IPS DF 6.9 (cell line): ENCODE data around the gene STAB2.

Experiments used
- DNase-seq: peaks from one replicate; pipeline ENCODE4 v3.0.0-alpha.2; 2013; ENCODE audit warnings: low read depth, low spot score
- H3K27ac ChIP-seq: one replicate; pipeline ENCODE4 v1.5.1; 2013; ENCODE audit warnings: low read length, control low read depth
- H3K27me3 ChIP-seq: 2 replicates; pipeline ENCODE4 v1.6.1; 2013; ENCODE audit warnings: mild to moderate bottlenecking, low read length; ENCODE audit not compliant: control insufficient read depth, insufficient read depth
- H3K36me3 ChIP-seq: 2 replicates; pipeline ENCODE4 v1.6.1; 2013; ENCODE audit warnings: low read length; ENCODE audit not compliant: control insufficient read depth, insufficient read depth
- H3K4me1 ChIP-seq: 2 replicates; pipeline ENCODE4 v1.6.1; 2013; ENCODE audit warnings: low read length; ENCODE audit not compliant: control insufficient read depth, insufficient read depth
- H3K4me3 ChIP-seq: 2 replicates; pipeline ENCODE4 v1.5.1; 2013; ENCODE audit warnings: mild to moderate bottlenecking, low read length
- H3K9me3 ChIP-seq: 2 replicates; pipeline ENCODE4 v1.6.1; 2013; ENCODE audit warnings: low read length, inconsistent platforms; ENCODE audit not compliant: control insufficient read depth, insufficient read depth
- WGBS: extraction: QIAGEN DNeasy Blood & Tissue Kit; methylation state at CpG from one replicate; pipeline ENCODE4 v1.1.7; 2013; ENCODE audit warnings: mixed read lengths, missing lambda C conversion rate; ENCODE audit not compliant: insufficient read length, insufficient coverage; 5-methylcytosine and 5-hydroxymethylcytosine counted together

The STAB2 gene

GRCh38 chr12:103586132-103586531 is 941 bp upstream of the STAB2 start:
- Histone ChIP-seq H3K27ac (no peak overlapping the region), H3K27me3 (no peaks in the 10 kb centered on the region), H3K36me3 (no peaks in the 10 kb centered on the region), H3K4me3 (no peak overlapping the region), H3K4me1 (no peaks in the 10 kb centered on the region), H3K9me3 (no peaks in the 10 kb centered on the region)
- WGBS = no CpG with 5 or more reads among the region's 1 CpG
- no peak for DNase-seq

- no peaks in the 10 kb centered on the region for H3K27me3 ChIP-seq
- H3K9me3 ChIP-seq = no peaks in the 10 kb centered on the region
- no peaks in the 10 kb centered on the region for H3K36me3 ChIP-seq
- no peak overlapping the region for H3K4me3 ChIP-seq
- no peaks in the 10 kb centered on the region for H3K4me1 ChIP-seq
- no peak for DNase-seq
- no peak overlapping the region for H3K27ac ChIP-seq
These were observed 1.6 kb downstream of the STAB2 start for GRCh38 chr12:103588680-103589079.

DNA sequence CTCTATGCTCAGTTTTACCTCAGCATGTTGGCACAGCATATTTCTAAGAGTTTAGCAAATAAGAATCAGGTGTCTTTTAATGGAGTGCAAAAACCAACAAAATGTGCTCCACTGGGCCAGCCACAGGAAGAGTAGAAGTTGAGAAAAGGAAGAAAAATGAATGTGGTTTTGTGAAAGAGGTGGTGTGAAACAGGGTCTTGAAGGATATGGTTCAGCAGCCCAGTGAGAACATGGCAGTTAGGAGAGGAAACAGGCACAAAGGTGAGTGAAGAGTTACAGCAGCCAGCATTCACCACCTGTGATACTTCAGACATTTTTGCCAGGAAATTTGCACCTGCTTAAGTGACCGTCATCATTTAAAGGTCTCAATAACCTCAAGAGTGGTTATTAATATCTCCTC is 2.4 kb downstream of the STAB2 start:
- Histone ChIP-seq H3K27me3 (no peaks in the 10 kb centered on the region), H3K4me1 (no peaks in the 10 kb centered on the region), H3K36me3 (no peaks in the 10 kb centered on the region), H3K4me3 (no peak overlapping the region), H3K9me3 (no peaks in the 10 kb centered on the region), H3K27ac (no peak overlapping the region)
- no CpG with 5 or more reads among the region's 1 CpG for WGBS
- DNase-seq = no peak

DNA sequence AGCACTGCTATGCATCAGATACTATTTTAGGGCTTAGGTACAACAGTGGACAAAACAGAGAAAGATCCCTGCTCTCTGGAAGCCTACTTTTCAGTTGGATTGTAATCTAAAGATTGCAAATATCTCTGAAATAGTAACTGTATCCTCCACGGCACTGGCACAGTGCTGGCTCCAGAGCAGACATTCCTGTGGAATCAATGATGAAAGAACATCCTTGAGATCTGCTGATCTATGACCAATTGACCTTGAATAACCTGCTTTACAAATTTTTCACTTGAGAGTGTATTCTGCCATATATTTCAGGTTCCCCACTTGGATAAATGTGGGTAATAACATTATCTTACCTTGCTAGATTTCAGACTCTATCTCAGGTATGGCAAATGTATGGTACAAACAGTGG is 3.2 kb downstream of the STAB2 start:
- no peaks in the 10 kb centered on the region for H3K27me3 ChIP-seq
- no peaks in the 10 kb centered on the region for H3K36me3 ChIP-seq
- no peak overlapping the region for H3K27ac ChIP-seq
- H3K4me3 ChIP-seq = no peak overlapping the region
- WGBS = no CpG with 5 or more reads among the region's 1 CpG
- H3K9me3 ChIP-seq = no peaks in the 10 kb centered on the region
- DNase-seq = no peak
- no peaks in the 10 kb centered on the region for H3K4me1 ChIP-seq

GRCh38 chr12:103596981-103597380 is 9.9 kb downstream of the STAB2 start:
- Histone ChIP-seq H3K4me1 (no peaks in the 10 kb centered on the region), H3K4me3 (no peak overlapping the region), H3K27me3 (no peaks in the 10 kb centered on the region), H3K9me3 (no peaks in the 10 kb centered on the region), H3K27ac (no peak overlapping the region), H3K36me3 (no peaks in the 10 kb centered on the region)
- WGBS = no CpG with 5 or more reads among the region's 4 CpGs
- no peak for DNase-seq

- H3K4me1 ChIP-seq = no peaks in the 10 kb centered on the region
- DNase-seq = no peak
- no peak overlapping the region for H3K27ac ChIP-seq
- no peak overlapping the region for H3K4me3 ChIP-seq
- H3K27me3 ChIP-seq = no peaks in the 10 kb centered on the region
- H3K9me3 ChIP-seq = no peaks in the 10 kb centered on the region
- H3K36me3 ChIP-seq = no peaks in the 10 kb centered on the region
These were observed 12.2 kb downstream of the STAB2 start for GRCh38 chr12:103599274-103599673.

DNA sequence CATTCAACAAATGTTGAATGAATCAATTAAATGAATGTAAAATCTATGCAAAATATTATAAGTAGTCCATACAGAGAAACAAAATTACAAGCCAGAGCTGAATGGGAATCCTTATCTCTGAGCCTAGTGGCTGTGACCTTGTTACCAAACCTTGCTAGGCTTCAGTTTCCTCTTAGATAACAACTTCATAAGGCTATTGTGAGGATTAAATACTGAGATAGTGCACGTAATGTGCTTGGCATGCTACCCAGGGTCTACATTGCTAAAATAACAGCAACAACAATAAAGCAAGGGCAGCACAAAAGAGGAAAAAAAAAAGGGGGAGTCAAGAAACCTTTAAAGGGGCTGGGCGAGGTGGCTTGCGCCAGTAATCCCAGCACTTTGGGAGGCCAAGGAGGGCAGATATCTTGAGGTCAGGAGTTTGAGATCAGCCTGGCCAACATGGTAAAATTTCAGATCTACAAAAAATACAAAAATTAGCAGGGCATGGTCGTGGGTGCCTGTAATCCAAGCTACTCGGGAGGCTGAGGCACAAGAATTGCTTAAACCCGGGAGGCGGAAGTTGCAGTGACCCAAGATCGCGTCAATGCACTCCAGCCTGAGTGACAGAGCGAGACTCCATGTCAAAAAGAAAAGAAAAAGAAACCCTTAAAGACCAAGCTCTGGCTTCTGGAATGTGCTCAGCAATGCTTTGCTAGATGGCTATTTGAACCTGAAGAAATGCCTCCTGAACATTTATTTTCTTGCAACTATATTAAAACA is 14.1 kb downstream of the STAB2 start:
- no CpG with 5 or more reads among the region's 10 CpGs for WGBS
- no peak for DNase-seq
- H3K27me3 ChIP-seq = no peaks in the 10 kb centered on the region
- no peaks in the 10 kb centered on the region for H3K4me1 ChIP-seq
- H3K4me3 ChIP-seq = no peak overlapping the region
- H3K27ac ChIP-seq = no peak overlapping the region
- no peaks in the 10 kb centered on the region for H3K9me3 ChIP-seq
- no peaks in the 10 kb centered on the region for H3K36me3 ChIP-seq

DNA sequence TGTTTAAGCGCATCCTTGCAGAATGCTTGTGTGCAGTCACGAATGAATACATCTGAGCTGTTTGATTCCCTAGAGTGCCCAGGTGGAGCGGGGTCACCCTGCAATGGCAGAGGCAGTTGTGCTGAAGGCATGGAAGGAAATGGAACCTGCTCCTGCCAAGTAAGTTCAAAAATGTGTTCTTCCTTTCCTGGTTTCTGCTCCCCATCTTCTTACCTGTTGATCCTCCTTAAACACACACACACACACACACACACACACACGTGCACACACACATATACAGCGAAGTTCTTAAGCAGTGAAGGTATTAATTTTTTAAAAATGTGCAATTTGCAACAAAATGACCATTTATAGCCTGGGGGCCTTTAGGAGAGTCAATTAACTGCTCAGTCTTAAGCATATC is 33.3 kb downstream of the STAB2 start:
- no peaks in the 10 kb centered on the region for H3K4me1 ChIP-seq
- no peak for DNase-seq
- no peaks in the 10 kb centered on the region for H3K9me3 ChIP-seq
- H3K27ac ChIP-seq = no peak overlapping the region
- H3K36me3 ChIP-seq = no peaks in the 10 kb centered on the region
- no CpG with 5 or more reads among the region's 5 CpGs for WGBS
- H3K27me3 ChIP-seq = no peaks in the 10 kb centered on the region
- no peak overlapping the region for H3K4me3 ChIP-seq

- no peaks in the 10 kb centered on the region for H3K4me1 ChIP-seq
- no peak overlapping the region for H3K27ac ChIP-seq
- H3K27me3 ChIP-seq = no peaks in the 10 kb centered on the region
These were observed 36.6 kb downstream of the STAB2 start for GRCh38 chr12:103623716-103624115.

DNA sequence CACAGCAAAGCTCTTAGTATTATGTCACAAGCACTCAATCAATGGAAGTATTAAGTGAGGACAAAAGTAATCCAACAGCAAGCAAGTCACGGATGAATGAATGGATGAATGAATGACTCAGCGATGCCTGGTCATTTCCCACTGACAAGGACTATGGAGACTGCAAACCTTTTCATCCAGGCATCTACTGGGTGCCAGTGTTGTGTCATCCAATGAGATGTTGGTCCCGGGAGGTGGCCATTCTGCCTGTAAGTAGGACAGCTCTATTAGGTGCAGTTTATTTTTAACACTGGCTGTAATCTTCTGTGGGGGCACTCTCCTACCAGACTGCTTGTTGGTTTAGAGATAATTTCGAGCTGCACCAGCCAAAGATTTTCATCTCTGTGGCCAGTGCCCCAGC is 39.4 kb downstream of the STAB2 start:
- peak; percentile 31 for DNase-seq
- Histone ChIP-seq H3K4me1 (no peaks in the 10 kb centered on the region), H3K36me3 (no peaks in the 10 kb centered on the region), H3K9me3 (no peaks in the 10 kb centered on the region), H3K4me3 (no peak overlapping the region), H3K27ac (no peak overlapping the region), H3K27me3 (no peaks in the 10 kb centered on the region)
- WGBS = no CpG with 5 or more reads among the region's 4 CpGs

More at GRCh38 chr12:103623716-103624115, 36.6 kb downstream of the STAB2 start:
- no peak for DNase-seq
- H3K36me3 ChIP-seq = no peaks in the 10 kb centered on the region
- H3K4me3 ChIP-seq = no peak overlapping the region
- WGBS = no CpG with 5 or more reads among the region's 6 CpGs
- H3K9me3 ChIP-seq = no peaks in the 10 kb centered on the region

- Histone ChIP-seq H3K4me1 (no peaks in the 10 kb centered on the region), H3K9me3 (no peaks in the 10 kb centered on the region), H3K27me3 (no peaks in the 10 kb centered on the region), H3K27ac (no peak overlapping the region), H3K4me3 (no peak overlapping the region), H3K36me3 (no peaks in the 10 kb centered on the region)
- WGBS = no CpG with 5 or more reads among the region's 3 CpGs
- no peak for DNase-seq
These were observed 40.2 kb downstream of the STAB2 start for GRCh38 chr12:103627189-103627855.
